Urinary bladder (tissue), 4 donors: ENCODE data around the gene ARHGEF10L. TPM values are rescaled to one million over a fixed set of nuclear protein-coding genes. Genes with fewer than 3 reads are reported as not detected.

ENCODE experiments used
- DNase-seq: peaks from one replicate; pipeline ENCODE4 v3.0.0-alpha.2; 2015; ENCODE audit errors: extremely low spot score
- H3K27ac ChIP-seq: one replicate; pipeline ENCODE4 v1.5.1; 2013; ENCODE audit warnings: low read depth, mild to moderate bottlenecking, moderate library complexity
- H3K36me3 ChIP-seq: one replicate; pipeline ENCODE4 v1.6.1; 2013; ENCODE audit warnings: mild to moderate bottlenecking, moderate library complexity; ENCODE audit not compliant: insufficient read depth
- H3K4me1 ChIP-seq: one replicate; pipeline ENCODE4 v1.6.1; 2013; ENCODE audit warnings: mild to moderate bottlenecking, moderate library complexity; ENCODE audit not compliant: insufficient read depth
- H3K4me3 ChIP-seq: one replicate; pipeline ENCODE4 v1.5.1; 2013; ENCODE audit warnings: low read depth, low read length
- WGBS: extraction: QIAGEN DNeasy Blood & Tissue Kit; methylation state at CpG from one replicate; pipeline ENCODE4 v1.1.7; 2013; 5-methylcytosine and 5-hydroxymethylcytosine counted together
- polyA plus RNA-seq: library from polyadenylated mRNA; stranded (reverse); fragments of 200-250 nt; gene quantifications from one replicate; pipeline ENCODE4 v1.2.3, GENCODE V29; 2013
- total RNA-seq: library from RNA; depleted of rRNA; stranded (reverse); fragments of >200 nt; gene quantifications from one replicate; pipeline ENCODE4 v1.2.3, GENCODE V29; 2014
- donor health status: healthy with polysubstance abuse.
- donor health status: healthy.

The ARHGEF10L gene
- total and polyA plus RNA-seq, 2 donors: 26.5 to 41.4 TPM

GRCh38 chr1:17673329-17674072 is 134.0 kb downstream of the ARHGEF10L start:
- no peaks in the 10 kb centered on the region for H3K4me1 ChIP-seq
- no peak overlapping the region for H3K27ac ChIP-seq
- H3K4me3 ChIP-seq: no peak overlapping the region
- DNase-seq: no peak
- no peaks in the 10 kb centered on the region for H3K36me3 ChIP-seq
- WGBS: 79% methylated on average over 13 of the region's 13 CpGs

- no peak overlapping the region for H3K27ac ChIP-seq
- H3K4me1 ChIP-seq: no peaks in the 10 kb centered on the region
- no peak overlapping the region for H3K4me3 ChIP-seq
- WGBS: 80% methylated on average over 14 of the region's 14 CpGs
- H3K36me3 ChIP-seq: no peaks in the 10 kb centered on the region
- no peak for DNase-seq
These were observed 135.4 kb downstream of the ARHGEF10L start for GRCh38 chr1:17674726-17675500.

- no peaks in the 10 kb centered on the region for H3K4me1 ChIP-seq
- no peak for DNase-seq
- H3K4me3 ChIP-seq: no peak overlapping the region
- 97% methylated on average over 3 of the region's 3 CpGs for WGBS
- no peaks in the 10 kb centered on the region for H3K36me3 ChIP-seq
- no peak overlapping the region for H3K27ac ChIP-seq
These were observed 136.2 kb downstream of the ARHGEF10L start for GRCh38 chr1:17675744-17676143.

- Histone ChIP-seq H3K4me1 (no peaks in the 10 kb centered on the region), H3K36me3 (no peaks in the 10 kb centered on the region), H3K4me3 (no peak overlapping the region), H3K27ac (no peak overlapping the region)
- no peak for DNase-seq
- WGBS: 77% methylated on average over 11 of the region's 11 CpGs
These were observed 137.0 kb downstream of the ARHGEF10L start for GRCh38 chr1:17676387-17677060.

- DNase-seq: no peak
- WGBS: 94% methylated on average over 6 of the region's 6 CpGs
- no peaks in the 10 kb centered on the region for H3K4me1 ChIP-seq
- no peak overlapping the region for H3K4me3 ChIP-seq
- no peak overlapping the region for H3K27ac ChIP-seq
- H3K36me3 ChIP-seq: no peaks in the 10 kb centered on the region
These were observed 138.5 kb downstream of the ARHGEF10L start for GRCh38 chr1:17678011-17678410.

GRCh38 chr1:17679856-17680255 is 140.4 kb downstream of the ARHGEF10L start:
- Histone ChIP-seq H3K27ac (no peak overlapping the region), H3K4me1 (no peaks in the 10 kb centered on the region), H3K36me3 (no peaks in the 10 kb centered on the region), H3K4me3 (no peak overlapping the region)
- 94% methylated on average over 16 of the region's 16 CpGs for WGBS
- no peak for DNase-seq

- Histone ChIP-seq H3K36me3 (no peaks in the 10 kb centered on the region), H3K4me3 (no peak overlapping the region), H3K27ac (no peak overlapping the region), H3K4me1 (no peaks in the 10 kb centered on the region)
- 90% methylated on average over 10 of the region's 10 CpGs for WGBS
- DNase-seq: no peak
These were observed 140.8 kb downstream of the ARHGEF10L start for GRCh38 chr1:17680308-17680707.

- no peak overlapping the region for H3K27ac ChIP-seq
- no peaks in the 10 kb centered on the region for H3K36me3 ChIP-seq
- 84% methylated on average over 4 of the region's 4 CpGs for WGBS
These were observed 142.9 kb downstream of the ARHGEF10L start for GRCh38 chr1:17682400-17682799.

GRCh38 chr1:17683598-17683997 is 144.1 kb downstream of the ARHGEF10L start:
- H3K4me1 ChIP-seq: no peaks in the 10 kb centered on the region
- DNase-seq: peak; percentile 21
- H3K36me3 ChIP-seq: no peaks in the 10 kb centered on the region
- 88% methylated on average over 11 of the region's 11 CpGs for WGBS
- H3K27ac ChIP-seq: no peak overlapping the region
- H3K4me3 ChIP-seq: no peak overlapping the region

More at GRCh38 chr1:17682400-17682799, 142.9 kb downstream of the ARHGEF10L start:
- DNase-seq: no peak
- H3K4me3 ChIP-seq: no peak overlapping the region
- H3K4me1 ChIP-seq: no peaks in the 10 kb centered on the region

GRCh38 chr1:17684810-17685209 is 145.3 kb downstream of the ARHGEF10L start:
- Histone ChIP-seq H3K4me3 (no peak overlapping the region), H3K4me1 (no peaks in the 10 kb centered on the region), H3K27ac (no peak overlapping the region), H3K36me3 (no peaks in the 10 kb centered on the region)
- 82% methylated on average over 8 of the region's 8 CpGs for WGBS
- no peak for DNase-seq

GRCh38 chr1:17686258-17686657 is 146.8 kb downstream of the ARHGEF10L start:
- Histone ChIP-seq H3K36me3 (no peaks in the 10 kb centered on the region), H3K4me1 (no peaks in the 10 kb centered on the region), H3K4me3 (no peak overlapping the region), H3K27ac (no peak overlapping the region)
- 87% methylated on average over 7 of the region's 7 CpGs for WGBS
- DNase-seq: no peak

GRCh38 chr1:17687145-17687544 is 147.6 kb downstream of the ARHGEF10L start:
- H3K36me3 ChIP-seq: no peaks in the 10 kb centered on the region
- H3K27ac ChIP-seq: no peak overlapping the region

GRCh38 chr1:17688217-17688810 is 148.8 kb downstream of the ARHGEF10L start:
- Histone ChIP-seq H3K27ac (no peak overlapping the region), H3K36me3 (no peaks in the 10 kb centered on the region)

More at GRCh38 chr1:17687145-17687544, 147.6 kb downstream of the ARHGEF10L start:
- Histone ChIP-seq H3K4me3 (no peak overlapping the region), H3K4me1 (no peaks in the 10 kb centered on the region)
- WGBS: 47% methylated on average over 7 of the region's 7 CpGs
- no peak for DNase-seq

More at GRCh38 chr1:17688217-17688810, 148.8 kb downstream of the ARHGEF10L start:
- Histone ChIP-seq H3K4me1 (no peaks in the 10 kb centered on the region), H3K4me3 (no peak overlapping the region)
- 93% methylated on average over 8 of the region's 8 CpGs for WGBS
- DNase-seq: no peak
